Measurements from ENCODE around the gene MFAP5.

MFAP5 gene

DNA sequence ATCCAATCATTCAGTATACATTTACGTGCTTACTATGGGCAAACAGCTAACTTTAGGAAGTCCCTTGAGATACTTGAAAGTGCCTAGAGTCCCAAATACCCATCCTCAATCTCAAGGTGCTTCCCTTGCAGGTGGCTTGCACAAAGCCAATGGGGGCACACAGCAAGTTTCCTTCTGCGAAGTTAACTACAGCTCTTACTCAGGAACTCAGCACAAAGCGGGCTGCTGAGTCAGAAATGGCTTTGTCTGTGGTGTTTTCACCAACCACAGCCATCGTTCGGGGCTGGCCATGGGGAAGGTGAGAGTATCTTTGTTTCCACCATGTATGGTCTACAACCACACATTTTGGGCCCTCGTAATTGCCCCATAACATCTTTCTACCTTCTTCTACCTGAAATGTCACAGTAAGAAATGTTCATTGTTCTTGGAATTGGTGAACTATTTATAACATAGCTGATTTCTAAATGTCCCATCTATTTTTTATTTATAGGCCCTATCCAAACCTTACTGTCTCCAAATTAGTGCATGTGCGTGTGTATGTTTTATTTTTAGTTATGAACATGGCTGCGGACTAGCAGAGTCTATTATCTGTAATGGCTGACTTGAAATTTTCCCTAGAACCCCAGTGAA, 13.9 kb downstream of the MFAP5 start:
- no peak overlapping the region for H3K4me3 ChIP-seq (replicated peaks; ENCODE audit: low read depth, low read length)
- no peak for DNase-seq (ENCODE audit: extremely low read depth, low read depth)
- no peak for TF ChIP-seq CTCF (IDR thresholded peaks at IDR 0.05; ENCODE audit: low read depth, low read length, missing control alignments)

- TF ChIP-seq CTCF (IDR thresholded peaks at IDR 0.05; ENCODE audit: low read depth, low read length, missing control alignments), result no peak
- H3K4me3 ChIP-seq (replicated peaks; ENCODE audit: low read depth, low read length), result no peak overlapping the region
- no peak for DNase-seq (ENCODE audit: extremely low read depth, low read depth)
These were observed 14.7 kb downstream of the MFAP5 start for GRCh38 chr12:8647968-8648367.

DNA sequence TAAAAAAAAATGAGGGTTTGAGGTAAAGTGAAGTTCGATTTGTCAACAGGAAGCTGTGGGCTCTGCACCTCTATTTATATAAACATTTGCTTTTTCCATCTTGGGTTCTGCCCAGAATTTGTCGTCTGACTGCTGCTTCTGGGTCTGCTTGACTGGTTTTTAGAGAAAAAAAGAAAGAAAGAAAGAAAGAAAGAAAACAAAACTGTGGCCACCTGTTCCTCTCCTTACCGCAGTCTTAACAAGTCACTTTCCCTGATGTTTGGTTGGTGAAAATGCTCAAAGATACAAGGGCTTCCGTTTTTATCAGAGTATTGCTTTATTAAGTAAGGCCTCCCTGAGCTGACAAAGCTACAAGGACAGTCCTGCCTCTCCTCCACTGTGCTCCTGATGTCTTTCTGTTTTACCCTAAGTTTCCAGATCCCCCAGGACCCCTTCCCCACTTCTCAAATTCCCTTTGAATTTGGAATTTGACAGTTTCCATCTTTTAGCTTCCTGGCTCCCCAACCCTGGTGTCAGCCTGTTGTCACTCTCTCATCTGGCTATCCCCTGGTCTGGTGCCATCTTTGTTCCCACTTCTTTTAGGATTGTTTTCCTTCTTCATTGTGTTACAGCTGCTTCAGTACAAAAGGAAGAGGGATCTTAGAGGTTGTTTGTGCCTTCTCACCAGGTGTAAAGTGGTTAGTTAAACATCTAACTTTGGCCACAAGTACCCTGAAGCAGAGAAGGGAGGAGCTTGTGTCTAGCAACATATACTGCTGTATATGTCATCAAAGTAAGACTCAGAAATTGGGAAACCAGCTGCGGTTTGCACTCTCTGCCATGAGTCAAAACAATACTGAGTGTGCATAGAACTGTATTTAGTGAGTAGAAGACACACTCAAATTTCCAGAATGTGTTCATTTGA, 18.0 kb downstream of the MFAP5 start:
- no peak overlapping the region for H3K4me3 ChIP-seq (replicated peaks; ENCODE audit: low read depth, low read length)

DNA sequence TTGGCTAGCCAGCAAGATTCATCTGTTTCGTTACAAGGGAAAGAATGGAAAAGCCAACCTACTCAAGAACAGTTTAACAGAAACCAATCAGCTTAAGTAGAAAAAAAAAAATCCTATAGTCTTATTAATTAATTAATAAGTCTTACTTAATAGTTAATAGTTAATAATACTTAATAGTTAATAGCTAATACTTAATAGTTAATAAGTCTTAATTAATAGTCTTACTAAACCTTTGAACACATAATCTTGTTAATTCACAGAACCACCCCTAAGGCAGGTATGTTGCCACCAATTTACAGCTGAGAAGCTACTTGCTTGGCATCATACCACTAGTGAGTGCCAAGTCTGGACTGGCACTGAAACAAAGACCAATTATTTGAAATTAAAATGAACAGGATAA, 19.9 kb downstream of the MFAP5 start:
- TF ChIP-seq CTCF (IDR thresholded peaks at IDR 0.05; ENCODE audit: low read depth, low read length, missing control alignments), result no peak
- no peak for DNase-seq (ENCODE audit: extremely low read depth, low read depth)
- no peak overlapping the region for H3K4me3 ChIP-seq (replicated peaks; ENCODE audit: low read depth, low read length)

More for the DNA sequence above, 18.0 kb downstream of the MFAP5 start:
- no peak for TF ChIP-seq CTCF (IDR thresholded peaks at IDR 0.05; ENCODE audit: low read depth, low read length, missing control alignments)
- no peak for DNase-seq (ENCODE audit: extremely low read depth, low read depth)

- no peak overlapping the region for H3K4me3 ChIP-seq (replicated peaks; ENCODE audit: low read depth, low read length)
- no peak for DNase-seq (ENCODE audit: extremely low read depth, low read depth)
- TF ChIP-seq CTCF (IDR thresholded peaks at IDR 0.05; ENCODE audit: low read depth, low read length, missing control alignments), result no peak
These were observed 22.7 kb downstream of the MFAP5 start for GRCh38 chr12:8639936-8640335.

DNA sequence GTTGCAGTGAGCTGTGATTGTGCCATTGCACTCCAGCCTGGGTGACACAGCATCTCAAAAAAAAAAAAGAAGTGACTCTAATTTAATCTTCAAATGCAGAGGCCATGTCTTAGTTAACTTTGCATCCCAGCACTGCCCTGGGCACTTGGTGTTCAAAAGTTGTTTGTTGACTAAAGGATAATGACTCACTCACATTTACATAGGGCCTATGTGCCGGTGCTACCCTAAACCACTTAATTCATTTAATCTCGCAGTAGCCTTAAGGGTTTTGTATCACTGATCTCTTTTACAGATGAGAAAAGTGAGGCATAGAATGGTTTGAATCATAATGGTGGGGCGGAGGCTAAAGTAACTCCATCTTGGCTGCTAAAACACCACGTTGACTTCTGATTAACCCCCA, 23.7 kb downstream of the MFAP5 start:
- no peak for TF ChIP-seq CTCF (IDR thresholded peaks at IDR 0.05; ENCODE audit: low read depth, low read length, missing control alignments)
- no peak overlapping the region for H3K4me3 ChIP-seq (replicated peaks; ENCODE audit: low read depth, low read length)
- no peak for DNase-seq (ENCODE audit: extremely low read depth, low read depth)

All from HFF-Myc (cell line).